ENCODE measurements around the gene PSRC1.
"Not testable (repeated sequence)": the region's sequence is repeated elsewhere in the genome, so short reads cannot be mapped to it uniquely, and the experiment has no call there.

The PSRC1 gene

DNA sequence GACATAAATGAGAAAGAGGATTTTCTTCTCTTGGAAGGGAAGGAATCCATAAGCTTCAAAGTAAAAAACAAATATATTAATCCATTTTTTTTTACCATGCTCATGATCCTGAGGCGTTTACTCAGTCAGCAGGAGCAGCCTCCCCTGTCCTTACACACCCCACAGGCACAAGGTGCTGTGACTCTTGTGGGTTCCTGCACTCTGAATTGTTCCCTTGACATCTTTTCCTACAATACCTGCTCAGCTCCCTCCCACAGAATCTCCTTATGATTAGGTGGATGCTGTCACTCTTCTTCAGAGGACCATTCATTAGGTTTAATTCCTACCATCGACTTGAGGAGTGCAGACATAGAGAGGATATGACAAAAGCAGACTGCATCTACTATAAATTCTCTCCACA is 10.1 kb upstream of the PSRC1 start:
- H3K9me3 ChIP-seq: no peaks in the 10 kb centered on the region
- TF ChIP-seq, protein P1, sequence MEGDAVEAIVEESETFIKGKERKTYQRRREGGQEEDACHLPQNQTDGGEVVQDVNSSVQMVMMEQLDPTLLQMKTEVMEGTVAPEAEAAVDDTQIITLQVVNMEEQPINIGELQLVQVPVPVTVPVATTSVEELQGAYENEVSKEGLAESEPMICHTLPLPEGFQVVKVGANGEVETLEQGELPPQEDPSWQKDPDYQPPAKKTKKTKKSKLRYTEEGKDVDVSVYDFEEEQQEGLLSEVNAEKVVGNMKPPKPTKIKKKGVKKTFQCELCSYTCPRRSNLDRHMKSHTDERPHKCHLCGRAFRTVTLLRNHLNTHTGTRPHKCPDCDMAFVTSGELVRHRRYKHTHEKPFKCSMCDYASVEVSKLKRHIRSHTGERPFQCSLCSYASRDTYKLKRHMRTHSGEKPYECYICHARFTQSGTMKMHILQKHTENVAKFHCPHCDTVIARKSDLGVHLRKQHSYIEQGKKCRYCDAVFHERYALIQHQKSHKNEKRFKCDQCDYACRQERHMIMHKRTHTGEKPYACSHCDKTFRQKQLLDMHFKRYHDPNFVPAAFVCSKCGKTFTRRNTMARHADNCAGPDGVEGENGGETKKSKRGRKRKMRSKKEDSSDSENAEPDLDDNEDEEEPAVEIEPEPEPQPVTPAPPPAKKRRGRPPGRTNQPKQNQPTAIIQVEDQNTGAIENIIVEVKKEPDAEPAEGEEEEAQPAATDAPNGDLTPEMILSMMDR (IDR thresholded peaks at IDR 0.05; ENCODE audit: low read depth, low read length): no peak
- H3K27me3 ChIP-seq: no peaks in the 10 kb centered on the region
- H3K4me3 ChIP-seq (ENCODE audit: low read depth, low read length): no peak overlapping the region
- no peak for DNase-seq
- no peaks in the 10 kb centered on the region for H3K36me3 ChIP-seq
- H3K4me1 ChIP-seq: peaks cover 1% of the 10 kb centered on the region; the same call in 1 of the 2 replicates

- H3K4me3 ChIP-seq (ENCODE audit: low read depth, low read length): no peak overlapping the region
- no peak for DNase-seq
- no peaks in the 10 kb centered on the region for H3K27me3 ChIP-seq
- H3K9me3 ChIP-seq: no peaks in the 10 kb centered on the region
- TF ChIP-seq, protein P1 (IDR thresholded peaks at IDR 0.05; ENCODE audit: low read depth, low read length): no peak
- no peaks in the 10 kb centered on the region for H3K36me3 ChIP-seq
- H3K4me1 ChIP-seq: no peaks in the 10 kb centered on the region
Observed at GRCh38 chr1:109292364-109292763, 9.4 kb upstream of the PSRC1 start.

GRCh38 chr1:109290998-109291397 is 8.1 kb upstream of the PSRC1 start:
- no peak overlapping the region for H3K4me3 ChIP-seq (ENCODE audit: low read depth, low read length)
- H3K36me3 ChIP-seq: no peaks in the 10 kb centered on the region
- DNase-seq: no peak
- H3K27me3 ChIP-seq: no peaks in the 10 kb centered on the region
- TF ChIP-seq, protein P1 (IDR thresholded peaks at IDR 0.05; ENCODE audit: low read depth, low read length): no peak
- H3K9me3 ChIP-seq: no peaks in the 10 kb centered on the region
- no peaks in the 10 kb centered on the region for H3K4me1 ChIP-seq

DNA sequence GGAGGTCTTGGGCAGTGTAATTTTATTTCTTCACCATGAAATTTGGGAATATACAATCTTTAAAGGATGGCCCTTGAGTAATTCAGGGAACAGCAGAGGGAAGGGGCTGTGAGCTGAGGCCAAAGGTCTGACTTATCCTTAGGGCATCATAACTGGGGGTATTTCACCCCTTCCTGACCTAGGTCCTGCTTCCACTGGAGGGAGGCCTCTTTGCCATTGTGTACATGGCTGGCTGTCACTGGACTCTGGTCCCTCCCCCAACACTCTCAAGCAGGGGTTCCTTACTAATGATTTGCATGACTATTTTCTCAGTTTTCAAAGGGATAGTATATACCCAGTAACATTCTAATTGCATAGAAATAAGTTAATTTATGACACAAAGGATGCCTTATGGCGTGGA is 7.2 kb upstream of the PSRC1 start:
- Histone ChIP-seq H3K4me1 (no peaks in the 10 kb centered on the region), H3K4me3 (ENCODE audit: low read depth, low read length) (no peak overlapping the region), H3K27me3 (no peaks in the 10 kb centered on the region), H3K9me3 (no peaks in the 10 kb centered on the region), H3K36me3 (no peaks in the 10 kb centered on the region)
- no peak for DNase-seq
- TF ChIP-seq, protein P1 (IDR thresholded peaks at IDR 0.05; ENCODE audit: low read depth, low read length): no peak

GRCh38 chr1:109286762-109287161 is 3.8 kb upstream of the PSRC1 start:
- not testable (repeated sequence) for H3K36me3 ChIP-seq, H3K4me1 ChIP-seq

DNA sequence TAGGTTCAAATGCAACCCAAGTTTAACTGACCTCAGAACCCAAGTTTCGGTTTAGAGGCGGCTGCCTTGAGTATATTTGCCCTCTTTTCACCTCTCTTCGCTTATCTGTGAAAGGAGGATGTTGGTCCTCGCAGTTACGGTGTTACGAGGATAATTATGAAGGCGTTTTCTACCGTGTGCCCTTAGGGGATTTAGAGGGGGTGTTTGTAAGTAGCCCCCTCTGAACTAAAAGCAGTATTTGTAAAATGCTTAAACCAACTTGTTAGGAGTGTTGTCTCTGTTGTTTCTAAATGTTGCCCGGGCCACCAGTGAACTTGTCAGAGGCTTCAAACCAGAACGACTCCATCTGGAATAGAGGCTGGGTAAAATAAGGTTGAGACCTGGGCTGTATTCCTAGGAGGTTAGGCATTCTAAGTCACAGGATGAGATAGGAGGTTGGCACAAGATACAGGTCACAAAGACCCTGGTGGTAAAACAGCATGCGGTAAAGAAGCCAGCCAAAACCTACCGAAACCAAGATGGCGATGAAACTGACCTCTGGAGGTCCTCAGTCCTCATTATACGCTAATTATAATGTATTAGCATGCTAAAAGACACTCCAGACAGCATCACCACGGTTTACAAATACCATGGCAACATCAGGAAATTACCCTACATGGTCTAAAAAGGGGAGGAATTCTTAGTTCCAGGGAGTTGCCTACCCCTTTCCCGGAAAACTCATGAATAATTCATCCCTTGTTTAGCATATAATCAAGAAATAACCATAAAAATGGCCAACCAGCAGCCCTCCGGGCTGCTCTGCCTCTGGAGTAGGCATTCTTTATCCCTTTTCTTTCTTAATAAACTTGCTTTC is 1.0 kb upstream of the PSRC1 start:
- Histone ChIP-seq H3K9me3 (no peaks in the 10 kb centered on the region), H3K4me3 (ENCODE audit: low read depth, low read length) (peak overlapping the region; percentile 91), H3K36me3 (no peaks in the 10 kb centered on the region; the same call in 1 of the 2 replicates), H3K4me1 (peaks cover 8% of the 10 kb centered on the region), H3K27me3 (no peaks in the 10 kb centered on the region)
- TF ChIP-seq, protein P1 (IDR thresholded peaks at IDR 0.05; ENCODE audit: low read depth, low read length): no peak
- no peak for DNase-seq

More at GRCh38 chr1:109286762-109287161, 3.8 kb upstream of the PSRC1 start:
- H3K27me3 ChIP-seq; H3K9me3 ChIP-seq; DNase-seq; H3K4me3 ChIP-seq (ENCODE audit: low read depth, low read length): not testable (repeated sequence)

Data from BE2C (cell line).